ENCODE measurements around the gene CSNK1A1.

Gene CSNK1A1

DNA sequence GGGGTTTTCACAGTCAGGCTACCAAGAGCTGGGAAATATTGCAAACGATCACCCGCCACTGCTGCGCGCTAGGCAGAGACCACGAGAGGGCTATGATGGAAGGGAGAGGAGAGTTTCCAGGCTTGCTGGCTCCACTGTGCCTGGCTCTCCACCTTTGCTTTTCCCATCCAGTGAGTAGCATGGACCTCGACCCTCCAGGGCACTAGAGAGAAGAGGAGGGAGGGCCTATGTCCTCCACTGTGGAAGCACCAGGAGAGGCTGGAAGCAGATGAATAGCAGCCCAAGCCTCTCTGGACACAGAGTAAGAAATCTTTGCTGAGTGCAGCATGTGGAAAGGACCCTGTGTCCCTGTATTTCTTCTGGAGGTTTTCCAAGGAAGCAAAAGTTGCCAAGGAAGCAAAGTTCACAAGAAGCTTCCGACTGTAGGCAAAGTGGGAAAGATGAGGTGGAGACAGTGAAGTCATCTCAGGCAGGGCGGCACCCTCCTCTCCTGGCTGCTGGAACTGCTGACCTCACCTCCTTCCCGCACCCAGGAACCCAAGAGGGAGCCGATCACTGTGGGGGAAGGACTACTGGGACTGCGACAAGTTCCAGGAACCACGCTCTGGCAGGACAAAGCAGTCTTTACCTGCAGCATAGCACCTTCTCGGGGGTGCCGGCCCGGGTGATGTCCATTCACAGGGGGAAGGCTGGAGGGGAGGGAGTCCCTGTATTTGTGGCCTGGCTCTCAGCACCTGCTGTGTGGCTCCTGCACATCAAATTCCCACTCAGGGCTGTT is 79.6 kb downstream of the CSNK1A1 start:
- TF ChIP-seq CTCF (IDR thresholded peaks at IDR 0.05): no peak

- no peak for TF ChIP-seq CTCF (IDR thresholded peaks at IDR 0.05)
Observed at GRCh38 chr5:149470942-149471341, 80.3 kb downstream of the CSNK1A1 start.

DNA sequence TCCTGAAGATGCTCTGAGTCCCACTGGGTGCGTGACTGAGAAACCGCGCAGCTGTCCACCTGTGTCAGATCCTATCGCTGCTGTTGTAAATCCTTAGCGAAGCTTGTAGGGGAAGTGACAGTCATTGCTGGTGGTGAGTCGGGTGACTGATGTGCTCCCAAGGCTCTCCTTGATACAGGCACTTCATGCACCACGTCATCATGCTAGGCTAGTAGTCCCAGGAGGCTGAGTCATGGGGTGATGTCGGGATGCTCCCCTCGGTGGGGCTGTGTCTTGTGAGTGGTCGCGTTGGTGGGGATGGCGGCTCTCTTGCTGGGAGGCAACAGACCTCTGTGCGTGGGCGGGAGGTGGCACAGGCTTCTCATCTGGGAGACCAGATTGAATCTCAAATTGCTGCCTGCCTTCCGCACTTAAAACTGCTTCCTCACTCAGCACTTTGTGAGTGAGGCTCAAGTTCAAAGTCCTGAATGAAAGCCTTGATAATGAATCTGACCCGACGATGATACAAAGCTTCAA is 84.7 kb downstream of the CSNK1A1 start:
- TF ChIP-seq CTCF (IDR thresholded peaks at IDR 0.05): no peak

DNA sequence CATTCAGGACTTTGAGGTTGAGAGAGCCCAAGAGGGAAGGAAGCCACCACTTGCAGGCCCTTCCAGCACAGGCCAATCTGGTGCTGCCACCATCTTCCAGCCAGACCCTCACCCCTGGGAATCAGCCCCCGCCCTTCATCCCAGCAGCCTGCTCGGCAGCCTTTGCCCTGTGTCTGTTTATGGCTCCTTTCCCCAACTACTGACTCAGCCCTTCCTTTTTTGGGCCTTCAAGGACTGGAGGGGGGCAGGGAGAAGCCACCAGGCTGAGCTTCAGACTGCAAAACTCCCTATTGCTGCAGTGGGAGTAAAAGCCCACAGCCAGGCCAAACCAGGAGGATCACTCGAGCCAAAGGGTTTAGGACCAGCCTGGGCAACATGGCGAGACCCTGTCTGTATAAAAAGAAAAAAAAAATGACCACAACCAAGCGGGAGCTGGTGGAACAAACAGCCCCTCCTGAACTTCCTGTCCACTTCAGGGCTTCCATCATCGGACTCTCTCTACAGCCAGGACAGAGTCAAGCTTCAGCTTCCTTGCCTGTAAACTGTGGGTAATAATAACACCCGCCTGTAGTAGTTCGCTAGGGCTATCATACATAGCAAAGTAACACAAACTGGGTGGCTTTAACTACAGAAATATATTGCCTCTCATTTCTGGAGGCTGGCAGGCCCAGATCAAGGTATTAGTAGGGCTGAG is 86.3 kb downstream of the CSNK1A1 start:
- no peak for TF ChIP-seq CTCF (IDR thresholded peaks at IDR 0.05)

DNA sequence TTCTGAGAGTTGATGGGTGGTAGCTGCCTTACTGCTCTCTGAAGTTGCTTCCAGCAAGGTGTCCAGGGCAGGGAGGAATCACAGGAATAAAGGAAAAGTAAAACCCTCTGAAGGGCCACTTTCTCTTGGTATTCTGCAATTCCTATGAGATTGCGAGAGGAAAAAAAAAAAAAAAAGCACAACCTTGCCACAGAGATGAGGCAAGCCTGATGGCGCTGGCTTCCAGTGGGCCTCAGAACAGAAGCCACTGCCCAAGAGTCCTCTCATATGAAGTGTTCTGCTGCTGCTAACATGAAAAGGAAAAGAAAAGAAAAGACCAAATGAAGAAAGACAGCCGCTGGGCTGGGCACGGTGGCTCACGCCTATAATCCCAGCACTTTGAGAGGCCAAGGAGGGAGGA is 91.3 kb downstream of the CSNK1A1 start:
- no peak for TF ChIP-seq CTCF (IDR thresholded peaks at IDR 0.05)

DNA sequence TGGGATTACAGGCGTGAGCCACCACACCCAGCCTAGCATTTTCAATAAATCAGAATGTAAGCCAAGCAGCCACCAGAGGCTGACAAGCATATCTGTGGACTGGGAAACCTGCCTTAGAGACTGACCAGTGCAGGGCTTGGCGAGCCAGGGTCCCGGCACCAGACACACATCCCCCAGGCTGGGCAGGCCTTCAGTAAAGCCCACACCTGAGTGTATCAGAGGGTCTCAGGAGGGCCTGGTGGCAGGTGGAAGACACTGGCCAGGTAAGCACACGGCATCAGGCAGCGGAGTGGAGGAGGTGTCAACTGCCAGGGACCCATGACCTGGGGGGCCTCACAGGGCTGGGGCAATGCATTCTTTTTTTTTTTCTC is 93.9 kb downstream of the CSNK1A1 start:
- no peak for TF ChIP-seq CTCF (IDR thresholded peaks at IDR 0.05)

DNA sequence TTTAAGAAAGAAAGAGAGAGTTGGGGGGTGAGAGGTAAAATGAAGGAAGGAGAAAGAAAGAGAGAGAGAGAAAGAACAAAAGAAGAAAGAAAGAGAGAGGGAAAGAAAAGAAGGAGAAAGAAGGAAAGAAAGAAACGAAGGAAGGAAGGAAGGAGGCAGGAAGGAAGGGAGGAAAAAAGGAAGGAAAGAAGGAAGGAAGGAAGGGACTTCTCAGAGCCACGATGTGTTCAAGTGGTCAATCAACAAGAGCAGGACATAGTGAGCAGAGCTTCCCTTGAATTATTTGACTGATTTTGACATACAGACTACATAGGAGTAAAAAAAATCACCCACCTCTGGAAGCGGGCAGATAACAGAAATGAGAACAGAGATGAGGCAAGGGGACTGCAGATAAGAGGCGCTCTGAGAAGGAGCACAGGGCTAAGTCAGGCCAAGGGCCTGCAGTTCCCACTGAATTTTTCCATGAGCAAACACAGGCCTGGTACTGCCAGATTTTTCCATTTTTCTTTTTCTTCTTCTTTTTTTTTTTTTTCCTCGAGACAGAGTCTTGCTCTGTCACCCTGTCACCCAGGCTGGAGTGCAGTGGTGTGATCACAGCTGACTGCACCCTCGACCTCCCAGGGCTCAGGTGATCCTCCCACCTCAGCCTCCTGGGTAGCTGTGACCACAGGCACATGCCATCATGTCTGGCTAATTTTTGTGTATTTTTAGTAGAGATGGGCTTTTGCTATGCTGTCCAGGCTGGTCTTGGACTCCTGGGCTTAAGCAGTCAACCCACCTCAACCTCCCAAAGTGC is 94.4 kb downstream of the CSNK1A1 start:
- TF ChIP-seq CTCF (IDR thresholded peaks at IDR 0.05): no peak
